ENCODE data around the gene SLC6A18. TPM values are rescaled to one million over a fixed set of nuclear protein-coding genes. Genes with fewer than 3 reads are reported as not detected.
"Not testable (repeated sequence)": the region's sequence is repeated elsewhere in the genome, so short reads cannot be mapped to it uniquely, and the experiment has no call there.

The SLC6A18 gene
- total RNA-seq, 1 experiment from 2014 or later, result not detected

- H3K79me2 ChIP-seq (ENCODE audit: low read length), result no peaks in the 10 kb centered on the region
- H3K9ac ChIP-seq (ENCODE audit: low read length), result no peak overlapping the region
- no peaks in the 10 kb centered on the region for H3K36me3 ChIP-seq (ENCODE audit: insufficient read depth, low read length)
- DNase-seq, result no peak
- no peak overlapping the region for H3K27ac ChIP-seq (ENCODE audit: low read length)
- H3K4me1 ChIP-seq (ENCODE audit: low read length), result no peaks in the 10 kb centered on the region
- H3K4me3 ChIP-seq (ENCODE audit: low read length), result no peak overlapping the region
- no peak overlapping the region for H2AFZ ChIP-seq (ENCODE audit: low read length)
- H4K20me1 ChIP-seq (ENCODE audit: insufficient read depth, low read depth, low read length), result no peaks in the 10 kb centered on the region
- H3K9me2 ChIP-seq (replicated peaks; ENCODE audit: insufficient read depth, low read length), result no peaks in the 10 kb centered on the region
- no peaks in the 10 kb centered on the region for H3K9me3 ChIP-seq (ENCODE audit: low read length)
- no peak overlapping the region for H3K4me2 ChIP-seq (ENCODE audit: low read depth, low read length, poor library complexity, severe bottlenecking)
- no peaks in the 10 kb centered on the region for H3K27me3 ChIP-seq (ENCODE audit: low read length)
These were observed 43.5 kb downstream of the SLC6A18 start for GRCh38 chr5:1268666-1269065.

- H3K4me3 ChIP-seq (ENCODE audit: low read length), result no peak overlapping the region
- no peak overlapping the region for H3K9ac ChIP-seq (ENCODE audit: low read length)
- H3K4me2 ChIP-seq (ENCODE audit: low read depth, low read length, poor library complexity, severe bottlenecking), result no peak overlapping the region
- no peaks in the 10 kb centered on the region for H3K27me3 ChIP-seq (ENCODE audit: low read length)
- peaks cover 4% of the 10 kb centered on the region; the same call in 1 of the 2 replicates for H3K36me3 ChIP-seq (ENCODE audit: insufficient read depth, low read length)
- no peaks in the 10 kb centered on the region for H3K9me2 ChIP-seq (replicated peaks; ENCODE audit: insufficient read depth, low read length)
- H3K9me3 ChIP-seq (ENCODE audit: low read length), result no peaks in the 10 kb centered on the region
- DNase-seq, result no peak
- no peaks in the 10 kb centered on the region for H3K79me2 ChIP-seq (ENCODE audit: low read length)
- H4K20me1 ChIP-seq (ENCODE audit: insufficient read depth, low read depth, low read length), result no peaks in the 10 kb centered on the region
- no peaks in the 10 kb centered on the region for H3K4me1 ChIP-seq (ENCODE audit: low read length)
- no peak overlapping the region for H3K27ac ChIP-seq (ENCODE audit: low read length)
- H2AFZ ChIP-seq (ENCODE audit: low read length), result no peak overlapping the region
These were observed 45.2 kb downstream of the SLC6A18 start for GRCh38 chr5:1270426-1270825.

- Histone ChIP-seq H3K27ac (ENCODE audit: low read length) (no peak overlapping the region), H3K4me2 (ENCODE audit: low read depth, low read length, poor library complexity, severe bottlenecking) (no peak overlapping the region), H3K9me2 (replicated peaks; ENCODE audit: insufficient read depth, low read length) (no peaks in the 10 kb centered on the region), H3K36me3 (ENCODE audit: insufficient read depth, low read length) (peaks cover 4% of the 10 kb centered on the region; the same call in 1 of the 2 replicates), H3K9ac (ENCODE audit: low read length) (no peak overlapping the region), H3K27me3 (ENCODE audit: low read length) (no peaks in the 10 kb centered on the region), H4K20me1 (ENCODE audit: insufficient read depth, low read depth, low read length) (no peaks in the 10 kb centered on the region), H2AFZ (ENCODE audit: low read length) (no peak overlapping the region), H3K9me3 (ENCODE audit: low read length) (no peaks in the 10 kb centered on the region), H3K4me1 (ENCODE audit: low read length) (no peaks in the 10 kb centered on the region), H3K4me3 (ENCODE audit: low read length) (no peak overlapping the region), H3K79me2 (ENCODE audit: low read length) (no peaks in the 10 kb centered on the region)
- DNase-seq, result no peak
These were observed 46.0 kb downstream of the SLC6A18 start for GRCh38 chr5:1270933-1271914.

- no peak overlapping the region for H3K4me3 ChIP-seq (ENCODE audit: low read length)
- no peaks in the 10 kb centered on the region for H3K79me2 ChIP-seq (ENCODE audit: low read length)
- no peaks in the 10 kb centered on the region for H3K9me3 ChIP-seq (ENCODE audit: low read length)
- H3K27me3 ChIP-seq (ENCODE audit: low read length), result no peaks in the 10 kb centered on the region
- H3K27ac ChIP-seq (ENCODE audit: low read length), result no peak overlapping the region
- no peak overlapping the region for H2AFZ ChIP-seq (ENCODE audit: low read length)
- H3K4me2 ChIP-seq (ENCODE audit: low read depth, low read length, poor library complexity, severe bottlenecking), result no peak overlapping the region
- no peak for DNase-seq
- peaks cover 7% of the 10 kb centered on the region; the same call in 1 of the 2 replicates for H3K36me3 ChIP-seq (ENCODE audit: insufficient read depth, low read length)
- H3K4me1 ChIP-seq (ENCODE audit: low read length), result no peaks in the 10 kb centered on the region
- no peaks in the 10 kb centered on the region for H3K9me2 ChIP-seq (replicated peaks; ENCODE audit: insufficient read depth, low read length)
- H4K20me1 ChIP-seq (ENCODE audit: insufficient read depth, low read depth, low read length), result no peaks in the 10 kb centered on the region
- H3K9ac ChIP-seq (ENCODE audit: low read length), result no peak overlapping the region
These were observed 47.0 kb downstream of the SLC6A18 start for GRCh38 chr5:1272201-1272600.

- H3K9me2 ChIP-seq (replicated peaks; ENCODE audit: insufficient read depth, low read length), result no peaks in the 10 kb centered on the region
These were observed 48.6 kb downstream of the SLC6A18 start for GRCh38 chr5:1273745-1274144.

GRCh38 chr5:1274471-1274870, 49.3 kb downstream of the SLC6A18 start:
- H3K79me2 ChIP-seq (ENCODE audit: low read length), result no peaks in the 10 kb centered on the region
- no peaks in the 10 kb centered on the region for H3K4me1 ChIP-seq (ENCODE audit: low read length)
- H3K4me3 ChIP-seq (ENCODE audit: low read length), result no peak overlapping the region
- no peaks in the 10 kb centered on the region for H3K27me3 ChIP-seq (ENCODE audit: low read length)
- H2AFZ ChIP-seq (ENCODE audit: low read length), result no peak overlapping the region
- H4K20me1 ChIP-seq (ENCODE audit: insufficient read depth, low read depth, low read length), result no peaks in the 10 kb centered on the region
- H3K9ac ChIP-seq (ENCODE audit: low read length), result no peak overlapping the region
- H3K4me2 ChIP-seq (ENCODE audit: low read depth, low read length, poor library complexity, severe bottlenecking), result no peak overlapping the region
- DNase-seq, result no peak
- no peaks in the 10 kb centered on the region for H3K9me2 ChIP-seq (replicated peaks; ENCODE audit: insufficient read depth, low read length)
- H3K27ac ChIP-seq (ENCODE audit: low read length), result no peak overlapping the region
- no peaks in the 10 kb centered on the region for H3K9me3 ChIP-seq (ENCODE audit: low read length)
- peaks cover 17% of the 10 kb centered on the region; the same call in 1 of the 2 replicates for H3K36me3 ChIP-seq (ENCODE audit: insufficient read depth, low read length)

More at GRCh38 chr5:1273745-1274144, 48.6 kb downstream of the SLC6A18 start:
- no peak overlapping the region for H2AFZ ChIP-seq (ENCODE audit: low read length)
- H3K9me3 ChIP-seq (ENCODE audit: low read length), result no peaks in the 10 kb centered on the region
- H3K4me1 ChIP-seq (ENCODE audit: low read length), result no peaks in the 10 kb centered on the region
- no peaks in the 10 kb centered on the region for H3K27me3 ChIP-seq (ENCODE audit: low read length)
- H3K79me2 ChIP-seq (ENCODE audit: low read length), result no peaks in the 10 kb centered on the region
- no peak for DNase-seq
- no peak overlapping the region for H3K4me2 ChIP-seq (ENCODE audit: low read depth, low read length, poor library complexity, severe bottlenecking)
- peaks cover 17% of the 10 kb centered on the region; the same call in 1 of the 2 replicates for H3K36me3 ChIP-seq (ENCODE audit: insufficient read depth, low read length)
- no peaks in the 10 kb centered on the region for H4K20me1 ChIP-seq (ENCODE audit: insufficient read depth, low read depth, low read length)
- no peak overlapping the region for H3K4me3 ChIP-seq (ENCODE audit: low read length)
- H3K9ac ChIP-seq (ENCODE audit: low read length), result no peak overlapping the region
- no peak overlapping the region for H3K27ac ChIP-seq (ENCODE audit: low read length)

GRCh38 chr5:1275397-1276391, 50.5 kb downstream of the SLC6A18 start:
- not testable (repeated sequence) for H3K27me3 ChIP-seq (ENCODE audit: low read length); H3K9me3 ChIP-seq (ENCODE audit: low read length); H4K20me1 ChIP-seq (ENCODE audit: insufficient read depth, low read depth, low read length); H2AFZ ChIP-seq (ENCODE audit: low read length); H3K9ac ChIP-seq (ENCODE audit: low read length); H3K79me2 ChIP-seq (ENCODE audit: low read length); H3K9me2 ChIP-seq (replicated peaks; ENCODE audit: insufficient read depth, low read length); H3K27ac ChIP-seq (ENCODE audit: low read length); H3K4me2 ChIP-seq (ENCODE audit: low read depth, low read length, poor library complexity, severe bottlenecking); H3K4me1 ChIP-seq (ENCODE audit: low read length); H3K4me3 ChIP-seq (ENCODE audit: low read length); DNase-seq
- H3K36me3 ChIP-seq (ENCODE audit: insufficient read depth, low read length), result peaks cover 17% of the 10 kb centered on the region; the same call in 1 of the 2 replicates

GRCh38 chr5:1276930-1277329, 51.7 kb downstream of the SLC6A18 start:
- H3K4me1 ChIP-seq (ENCODE audit: low read length), result no peaks in the 10 kb centered on the region
- no peak overlapping the region for H3K9ac ChIP-seq (ENCODE audit: low read length)
- DNase-seq, result no peak
- H3K36me3 ChIP-seq (ENCODE audit: insufficient read depth, low read length), result peaks cover 17% of the 10 kb centered on the region; the same call in 1 of the 2 replicates
- no peak overlapping the region for H3K4me2 ChIP-seq (ENCODE audit: low read depth, low read length, poor library complexity, severe bottlenecking)
- H3K27ac ChIP-seq (ENCODE audit: low read length), result no peak overlapping the region
- no peak overlapping the region for H3K4me3 ChIP-seq (ENCODE audit: low read length)
- no peaks in the 10 kb centered on the region for H3K9me2 ChIP-seq (replicated peaks; ENCODE audit: insufficient read depth, low read length)
- H2AFZ ChIP-seq (ENCODE audit: low read length), result no peak overlapping the region
- H3K9me3 ChIP-seq (ENCODE audit: low read length), result no peaks in the 10 kb centered on the region
- H3K79me2 ChIP-seq (ENCODE audit: low read length), result no peaks in the 10 kb centered on the region
- no peaks in the 10 kb centered on the region for H4K20me1 ChIP-seq (ENCODE audit: insufficient read depth, low read depth, low read length)
- no peaks in the 10 kb centered on the region for H3K27me3 ChIP-seq (ENCODE audit: low read length)

Measured in Karpas-422 (cell line).